ENCODE data around the gene TSSK3. TPM values are rescaled to one million over a fixed set of nuclear protein-coding genes. Genes with fewer than 3 reads are reported as not detected.

TSSK3 gene, protein sequence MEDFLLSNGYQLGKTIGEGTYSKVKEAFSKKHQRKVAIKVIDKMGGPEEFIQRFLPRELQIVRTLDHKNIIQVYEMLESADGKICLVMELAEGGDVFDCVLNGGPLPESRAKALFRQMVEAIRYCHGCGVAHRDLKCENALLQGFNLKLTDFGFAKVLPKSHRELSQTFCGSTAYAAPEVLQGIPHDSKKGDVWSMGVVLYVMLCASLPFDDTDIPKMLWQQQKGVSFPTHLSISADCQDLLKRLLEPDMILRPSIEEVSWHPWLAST
- total RNA-seq, result not detected in 2 replicates

GRCh38 chr1:32362474-32363313, at the start of gene TSSK3, which contains the start of gene FAM229A:
TSS of gene TSSK3 (plus strand) at chr1:32362539. CDS start at chr1:32362702, 163 bp downstream.
TSS of gene FAM229A (minus strand) at chr1:32362485. CDS start at chr1:32362091, 394 bp downstream.

GRCh38 chr1:32335790-32336590, 26.3 kb upstream of the TSSK3 start, which contains the start of gene MARCKSL1:
TSS of gene MARCKSL1 (minus strand) at chr1:32336233. CDS start at chr1:32336033, 200 bp downstream.

GRCh38 chr1:32394141-32394889, 32.0 kb downstream of the TSSK3 start, which contains the start of gene BSDC1:
TSS of gene BSDC1 (minus strand) at chr1:32394441. CDS start at chr1:32394414, 27 bp downstream.

Other genes with a start within 250 kb of the TSSK3 start
- gene TXLNA, start 182.9 kb upstream of the TSSK3 start, total RNA-seq, result 54.1 and 56.9 TPM in 2 replicates
- gene CCDC28B, start 161.9 kb upstream of the TSSK3 start, total RNA-seq, result 23.9 and 24.6 TPM in 2 replicates
- gene IQCC, start 156.9 kb upstream of the TSSK3 start, total RNA-seq, result 3.2 and 4.6 TPM in 2 replicates
- not detected in 2 replicates for gene DCDC2B, start 153.4 kb upstream of the TSSK3 start, total RNA-seq
- gene TMEM234, start 140.2 kb upstream of the TSSK3 start, total RNA-seq, result 12.4 and 20.0 TPM in 2 replicates
- gene EIF3I, start 140.1 kb upstream of the TSSK3 start, total RNA-seq, result 255 and 401 TPM in 2 replicates
- 0.40 TPM in 1 of 2 replicates, not detected in the other for gene FAM167B, start 115.3 kb upstream of the TSSK3 start, total RNA-seq
- 0.65 TPM in 1 of 2 replicates, not detected in the other for gene LCK, start 111.3 kb upstream of the TSSK3 start, total RNA-seq
- gene HDAC1, start 70.5 kb upstream of the TSSK3 start, total RNA-seq, result 66.1 and 120 TPM in 2 replicates
- 121 and 127 TPM in 2 replicates for gene MARCKSL1, start 26.3 kb upstream of the TSSK3 start, total RNA-seq
- 1.2 and 3.1 TPM in 2 replicates for gene FAM229A, start 54 bp upstream of the TSSK3 start, total RNA-seq
- 53.8 and 59.6 TPM in 2 replicates for gene BSDC1, start 31.9 kb downstream of the TSSK3 start, total RNA-seq
- gene ZBTB8B, start 102.5 kb downstream of the TSSK3 start, total RNA-seq, result not detected in 2 replicates
- gene ZBTB8A, start 176.9 kb downstream of the TSSK3 start, total RNA-seq, result 4.4 and 7.3 TPM in 2 replicates

All from epithelial cell of alveolus of lung (primary cell).